CD1c-positive myeloid dendritic cell (primary cell): Measurements from ENCODE around the gene CLDN10.
"Not testable (repeated sequence)": the region's sequence is repeated elsewhere in the genome, so short reads cannot be mapped to it uniquely, and the experiment has no call there.

ENCODE experiments used
- DNase-seq: peaks from one replicate; pipeline ENCODE4 v3.0.0-alpha.2; 2016; ENCODE audit errors: extremely low spot score

The CLDN10 gene, protein sequence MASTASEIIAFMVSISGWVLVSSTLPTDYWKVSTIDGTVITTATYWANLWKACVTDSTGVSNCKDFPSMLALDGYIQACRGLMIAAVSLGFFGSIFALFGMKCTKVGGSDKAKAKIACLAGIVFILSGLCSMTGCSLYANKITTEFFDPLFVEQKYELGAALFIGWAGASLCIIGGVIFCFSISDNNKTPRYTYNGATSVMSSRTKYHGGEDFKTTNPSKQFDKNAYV

GRCh38 chr13:95552539-95553441 lies at the start of gene CLDN10:
CLDN10 (plus strand) TSS chr13:95552720; CDS start chr13:95552754, 34 bp downstream.
- DNase-seq, result peak; percentile 4

DNA sequence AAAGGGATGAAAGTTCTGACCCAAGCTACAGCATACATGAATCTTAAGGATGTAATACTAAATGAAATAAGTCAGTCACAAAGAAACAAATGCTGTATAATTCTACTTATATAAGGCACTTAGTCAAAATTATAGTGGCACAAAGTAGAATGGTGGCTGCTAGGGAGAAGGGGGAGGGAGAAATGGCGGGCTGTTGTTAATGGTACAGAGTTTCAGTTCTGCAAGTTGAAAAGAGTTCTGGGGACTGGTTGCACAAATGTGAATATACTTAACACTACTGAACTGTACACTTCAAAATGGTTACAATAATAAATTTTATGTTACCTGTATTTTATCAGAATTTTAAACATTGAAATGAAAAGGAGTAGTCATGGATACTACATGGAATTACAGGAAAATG lies 48.9 kb upstream of the CLDN10 start:
- no peak for DNase-seq

DNA sequence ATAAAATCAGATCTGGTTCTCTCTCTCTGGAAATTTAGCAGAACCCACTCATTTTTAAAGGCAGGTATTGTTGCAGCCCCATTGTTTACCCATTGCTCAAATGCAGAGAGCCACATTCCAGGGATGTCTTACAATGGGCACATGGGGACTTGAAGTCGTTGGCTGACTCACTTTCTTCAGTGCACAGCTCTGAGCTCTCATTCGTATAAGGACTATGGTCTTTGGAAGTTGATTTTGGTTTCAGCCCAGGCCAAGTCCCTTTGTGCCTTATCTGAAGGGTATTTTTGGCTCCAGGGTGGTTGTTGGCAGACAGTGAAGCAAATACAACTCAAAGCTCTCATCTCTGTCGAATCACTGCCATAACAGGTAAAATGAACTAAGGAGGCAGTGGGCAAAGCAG lies 47.3 kb upstream of the CLDN10 start:
- no peak for DNase-seq

GRCh38 chr13:95505986-95506385 lies 46.5 kb upstream of the CLDN10 start:
- no peak for DNase-seq

DNA sequence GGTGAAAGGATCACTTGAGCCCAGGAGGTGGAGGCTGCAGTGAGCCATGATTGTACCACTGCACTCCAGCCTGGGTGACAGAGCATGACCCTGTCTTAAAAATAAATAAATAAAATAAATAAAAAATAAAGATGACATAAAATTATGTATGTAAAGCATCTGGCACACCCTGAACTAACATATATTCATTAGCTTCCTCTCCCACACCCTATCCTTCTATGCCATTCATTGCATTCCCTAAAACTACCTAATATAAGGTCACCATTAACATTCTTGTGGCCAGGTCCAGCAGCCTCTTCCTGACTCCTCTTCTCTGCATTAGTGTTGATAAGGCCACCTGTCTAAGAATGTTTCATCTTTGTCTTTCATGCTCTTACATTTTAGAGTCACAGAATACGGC lies 44.5 kb upstream of the CLDN10 start:
- DNase-seq, result no peak

GRCh38 chr13:95508996-95509395 lies 43.5 kb upstream of the CLDN10 start:
- DNase-seq, result no peak

DNA sequence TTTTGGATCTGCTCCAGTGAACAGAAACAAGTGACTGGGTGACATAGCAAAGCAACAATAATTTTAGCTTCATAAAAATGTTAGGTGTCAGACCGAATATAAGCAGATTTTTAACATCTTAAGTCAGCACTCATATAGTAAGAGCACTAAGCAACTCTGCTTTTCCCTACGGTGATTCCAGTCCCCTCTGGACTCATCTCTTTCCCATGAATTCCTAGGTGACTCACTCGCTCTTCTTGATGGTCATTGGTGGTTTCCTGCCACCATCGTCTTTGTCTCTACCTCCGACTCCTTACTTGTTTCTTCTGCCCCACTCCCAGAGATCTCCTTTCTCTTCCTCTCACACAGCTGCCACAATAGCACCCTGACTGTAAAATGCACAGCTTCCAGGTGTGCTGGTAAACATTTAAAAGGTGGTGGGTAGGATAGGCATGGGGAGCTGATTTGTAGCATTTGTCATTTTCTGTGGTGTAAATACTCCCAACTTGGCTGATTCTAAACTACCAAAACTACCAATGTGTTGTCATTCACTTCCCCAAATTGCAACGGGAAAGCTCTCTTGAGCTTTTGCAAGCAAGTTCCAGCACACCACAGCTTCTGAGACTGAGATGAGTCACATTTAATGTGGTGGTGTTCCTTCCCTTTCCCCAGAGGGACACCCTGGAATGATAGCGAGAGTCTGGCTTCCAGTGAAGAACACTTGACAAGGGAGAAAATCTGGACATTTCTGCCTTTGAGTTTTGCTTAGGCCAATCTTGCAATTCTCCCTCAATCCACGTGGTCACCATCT lies 42.8 kb upstream of the CLDN10 start:
- peak; percentile 72 for DNase-seq

- no peak for DNase-seq
Measured at GRCh38 chr13:95510950-95511349, 41.6 kb upstream of the CLDN10 start.

DNA sequence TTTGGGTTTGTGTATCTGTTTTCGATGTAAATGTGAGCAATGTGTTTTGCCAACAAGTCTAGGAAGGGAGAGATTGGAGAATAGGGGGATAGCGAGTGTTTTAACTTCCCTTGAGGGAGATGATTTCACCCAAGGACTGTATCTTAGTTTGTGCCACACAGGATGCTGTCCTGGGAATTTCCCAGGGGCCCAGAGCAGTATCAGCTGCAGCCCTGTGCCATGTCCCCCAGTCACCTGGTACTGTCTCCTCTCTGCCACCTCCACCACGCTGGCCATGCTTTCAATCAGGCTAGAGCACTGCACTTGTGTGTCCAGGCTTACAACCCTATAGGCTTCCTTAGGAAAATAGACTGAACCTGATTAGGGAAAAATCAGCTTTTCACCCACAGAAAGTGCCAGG lies 40.1 kb upstream of the CLDN10 start:
- DNase-seq, result no peak

GRCh38 chr13:95512957-95513356 lies 39.6 kb upstream of the CLDN10 start:
- no peak for DNase-seq

DNA sequence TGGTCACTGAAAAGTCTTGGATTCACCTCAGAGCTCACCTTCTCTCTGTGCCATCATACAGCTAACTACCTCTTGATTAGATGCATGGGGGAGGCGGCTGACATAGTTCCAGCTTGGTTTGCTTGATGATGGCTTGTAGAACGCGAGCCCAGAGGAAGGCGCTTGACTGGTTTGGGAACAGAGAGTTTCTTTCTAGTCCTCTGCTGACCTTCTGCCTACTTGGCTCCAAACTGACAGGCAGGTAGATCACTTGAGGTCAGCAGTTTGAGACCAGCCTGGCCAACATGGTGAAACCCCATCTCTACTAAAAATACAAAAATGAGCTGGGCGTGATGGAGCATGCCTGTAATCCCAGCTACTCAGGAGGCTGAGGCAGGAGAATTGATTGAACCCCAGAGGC lies 36.9 kb upstream of the CLDN10 start:
- not testable (repeated sequence) for DNase-seq

DNA sequence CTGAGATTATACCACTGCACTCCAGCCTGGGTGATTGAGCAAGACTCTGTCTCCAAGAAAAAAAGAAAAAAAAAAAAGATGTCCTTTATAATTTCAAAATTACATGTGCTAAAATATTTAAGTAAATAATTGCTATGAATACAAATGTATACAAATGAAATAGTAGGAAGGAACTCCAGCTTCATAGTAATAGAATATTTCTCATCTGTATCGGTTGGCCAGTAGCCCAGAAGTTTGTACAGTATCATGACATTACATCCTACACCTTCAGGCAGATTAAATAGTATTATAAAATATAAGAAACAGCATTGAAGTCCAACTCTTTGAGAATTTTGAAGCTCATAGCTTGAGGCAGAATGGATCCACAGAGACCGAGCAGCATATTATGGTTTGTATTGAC lies 36.5 kb upstream of the CLDN10 start:
- DNase-seq, result no peak

GRCh38 chr13:95516492-95516891 lies 36.0 kb upstream of the CLDN10 start:
- no peak for DNase-seq

DNA sequence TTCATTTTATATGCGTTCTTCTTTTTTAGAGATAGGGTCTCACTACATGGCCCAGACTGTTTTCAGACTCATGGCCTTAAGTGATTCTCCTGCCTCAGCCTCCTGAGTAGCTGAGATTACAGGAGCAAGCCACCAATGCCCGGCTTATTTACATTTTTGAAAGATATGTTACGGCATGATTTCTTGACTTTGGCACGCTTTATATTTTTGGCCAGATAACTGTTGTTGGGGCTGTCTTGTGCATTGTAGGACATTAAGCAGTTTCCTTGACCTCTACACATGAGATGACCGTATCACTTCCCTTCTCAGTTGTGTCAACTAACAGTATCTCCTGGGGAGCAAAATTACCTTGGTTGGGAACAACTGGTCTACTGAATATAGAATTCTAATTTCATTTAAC lies 28.9 kb upstream of the CLDN10 start:
- no peak for DNase-seq

DNA sequence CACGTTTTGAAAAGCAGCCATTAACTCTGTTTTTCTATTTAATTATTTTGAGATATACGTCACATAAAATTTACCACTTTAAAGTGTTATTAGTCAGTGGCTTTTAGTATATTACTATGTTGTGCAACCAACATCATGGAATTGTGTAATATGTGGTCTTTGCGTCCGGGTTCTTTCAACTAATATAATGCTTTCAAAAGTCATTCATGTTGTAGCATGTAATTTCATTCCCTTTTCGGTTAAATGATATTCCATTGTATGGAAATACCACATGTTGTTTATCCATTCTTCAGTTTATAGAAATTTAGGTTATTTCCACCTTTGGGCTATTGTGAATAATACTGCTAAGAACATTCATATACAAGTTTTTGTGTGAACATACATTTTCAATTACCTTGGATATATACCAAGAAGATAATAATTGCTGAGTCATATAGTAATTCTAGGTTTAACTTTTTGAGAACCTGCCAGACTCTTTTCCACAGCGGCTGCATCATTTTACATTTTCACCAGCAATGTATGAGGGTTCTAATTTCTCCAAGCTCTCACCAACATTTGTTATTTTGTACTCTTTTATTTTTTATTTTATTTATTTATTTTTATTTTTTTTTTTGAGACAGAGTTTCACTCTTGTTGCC lies 28.1 kb upstream of the CLDN10 start:
- DNase-seq, result peak; percentile 18

GRCh38 chr13:95527955-95528354 lies 24.6 kb upstream of the CLDN10 start:
- no peak for DNase-seq

DNA sequence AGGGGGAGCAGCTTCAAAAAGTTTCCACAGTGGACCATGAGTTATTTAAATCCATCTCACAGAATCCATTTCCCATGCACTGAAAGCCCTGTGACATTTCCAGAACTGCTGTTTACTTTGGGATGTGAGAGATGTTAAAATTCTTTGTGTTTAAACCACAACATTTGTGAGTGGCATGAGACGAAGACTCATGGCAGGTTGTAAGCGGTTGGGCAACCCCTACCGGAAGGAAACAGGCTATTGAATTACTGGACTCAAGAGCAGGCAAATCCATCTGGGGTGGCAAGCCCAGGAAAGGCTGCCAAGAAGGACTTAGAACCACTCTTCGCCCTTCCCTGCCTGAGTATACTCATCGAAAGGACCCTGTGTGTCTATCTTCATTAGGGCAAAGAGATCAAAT lies 22.3 kb upstream of the CLDN10 start:
- DNase-seq, result no peak

- DNase-seq, result no peak
Measured at GRCh38 chr13:95533545-95534160, 18.9 kb upstream of the CLDN10 start.

GRCh38 chr13:95535243-95535642 lies 17.3 kb upstream of the CLDN10 start:
- no peak for DNase-seq

GRCh38 chr13:95536632-95537241 lies 15.8 kb upstream of the CLDN10 start:
- DNase-seq, result peak; percentile 58

GRCh38 chr13:95540888-95541287 lies 11.6 kb upstream of the CLDN10 start:
- no peak for DNase-seq
